GM10248 (cell line): ENCODE results near the gene PGF.

Experiments
- CTCF ChIA-PET: fragments of 300-600 bp; sonication (Branson Sonifier 250); formaldehyde crosslinking; extraction: SDS; loops from one replicate; lab custom pipeline; 2021; ENCODE audit warnings: antibody characterized with exemption; lab: Yijun Ruan, JAX
- POLR2A ChIA-PET: fragments of 350-650 bp; sonication (Branson Sonifier 250); formaldehyde crosslinking; extraction: SDS; loops from one replicate; lab custom pipeline; 2020; ENCODE audit warnings: antibody characterized with exemption; lab: Yijun Ruan, JAX
- DNase-seq: peaks from one replicate; pipeline ENCODE4 v3.0.0; 2012; ENCODE audit errors: extremely low spot score
- CTCF ChIP-seq: IDR thresholded peaks from 2 replicates; pipeline ENCODE4 v1.5.1; 2012; ENCODE audit warnings: mild to moderate bottlenecking, low read depth; ENCODE audit errors: extremely low read depth, missing control alignments, control extremely low read depth

Gene PGF

GRCh38 chr14:74924061-74924460 is 31.3 kb downstream of the PGF start:
- POLR2A ChIA-PET = no interaction called here
- TF ChIP-seq CTCF = no peak
- no peak for DNase-seq
- CTCF ChIA-PET = interaction anchor here (1.2 to 8.4 kb wide), 6 partner anchors 14 to 164 kb away, joined by 3 to 81 read pairs (median 6); no protein-coding TSS in a partner anchor

GRCh38 chr14:74922752-74923401 is 32.5 kb downstream of the PGF start, which contains the start of gene RPS6KL1:
TSS of gene RPS6KL1 (minus strand) at chr14:74923260. CDS start at chr14:74921541, 1,719 bp downstream.
- CTCF ChIA-PET = interaction anchor here (0.6 to 8.4 kb wide), 14 partner anchors 9 to 373 kb away, joined by 3 to 81 read pairs (median 4); no protein-coding TSS in a partner anchor
- POLR2A ChIA-PET = no interaction called here
- peak; percentile 93 for DNase-seq
- TF ChIP-seq CTCF = no peak

- DNase-seq = no peak
- ChIA-PET CTCF (interaction anchor here (1.1 to 8.4 kb wide), 12 partner anchors 9 to 373 kb away, joined by 3 to 81 read pairs (median 4); no protein-coding TSS in a partner anchor), POLR2A (interaction anchor here (0.5 kb wide), 1 partner anchor 378 kb away, joined by 8 read pairs; no protein-coding TSS in a partner anchor)
- no peak for TF ChIP-seq CTCF
These were observed 33.2 kb downstream of the PGF start for GRCh38 chr14:74921987-74922751.

GRCh38 chr14:74921053-74921620 is 34.3 kb downstream of the PGF start:
- POLR2A ChIA-PET = interaction anchor here (0.6 kb wide), 1 partner anchor 335 kb away, joined by 4 read pairs; no protein-coding TSS in a partner anchor
- no peak for TF ChIP-seq CTCF
- CTCF ChIA-PET = interaction anchor here (0.7 to 8.4 kb wide), 9 partner anchors 10 to 168 kb away, joined by 3 to 81 read pairs (median 5); no protein-coding TSS in a partner anchor
- no peak for DNase-seq

- ChIA-PET POLR2A (no interaction called here), CTCF (interaction anchor here (0.7 to 8.4 kb wide), 6 partner anchors 11 to 311 kb away, joined by 3 to 81 read pairs (median 4); no protein-coding TSS in a partner anchor)
- TF ChIP-seq CTCF = no peak
- no peak for DNase-seq
These were observed 35.1 kb downstream of the PGF start for GRCh38 chr14:74920281-74920680.
